ENCODE data around the gene KLK7. TPM values are rescaled to one million over a fixed set of nuclear protein-coding genes. Genes with fewer than 3 reads are reported as not detected.
"Not testable (repeated sequence)": the region's sequence is repeated elsewhere in the genome, so short reads cannot be mapped to it uniquely, and the experiment has no call there.

The KLK7 gene
- total and polyA plus RNA-seq, 10 of the 15 experiments (the other 5 are each of a cell fraction or from before 2014, with no cell fraction given): not detected

GRCh38 chr19:50992666-50993035 is 8.9 kb upstream of the KLK7 start:
- ChIA-PET CTCF (no interaction called here), RAD21 (ENCODE audit: unreplicated experiment) (no interaction called here), POLR2A (no interaction called here), SMC1A (ENCODE audit: uncharacterized antibody, unreplicated experiment) (interaction anchor here (0.5 kb wide), 1 partner anchor 52 kb away, joined by 3 read pairs; no protein-coding TSS in a partner anchor)
- no peak overlapping the region for H3K4me3 ChIP-seq
- BruUV-seq (replicated peaks): no TSS peak
- in situ Hi-C loops (cut with MboI) (no loop called here), intact Hi-C loops (cut with micrococcal nuclease; ENCODE audit: unreplicated experiment) (no loop called here)
- no peaks in the 10 kb centered on the region for H3K4me1 ChIP-seq (ENCODE audit: control insufficient read depth, insufficient read depth, low read length)
- FAIRE-seq (no peak), DNase-seq (ENCODE audit: low read depth, low spot score) (no peak), ATAC-seq (no peak)
- no peaks in the 10 kb centered on the region for H4K20me1 ChIP-seq (ENCODE audit: control insufficient read depth, insufficient read depth)
- no peak overlapping the region for H3K4me2 ChIP-seq (ENCODE audit: control insufficient read depth, insufficient read depth)
- H3K9me3 ChIP-seq (replicated peaks; ENCODE audit: control insufficient read depth, insufficient read depth, low read length): peaks cover 2% of the 10 kb centered on the region; the same call in 1 of the 3 replicates
- H3K9ac ChIP-seq (ENCODE audit: control insufficient read depth, insufficient read depth, low read length): no peak overlapping the region
- 0% methylated on average over 2 of the region's 2 CpGs for WGBS (ENCODE audit: insufficient coverage, insufficient replicate concordance, low lambda C conversion rate, missing lambda C conversion rate)
- H3K36me3 ChIP-seq (ENCODE audit: control insufficient read depth in 2 of 2, insufficient read depth in 2 of 2, low read length in 1 of 2): no peaks in the 10 kb centered on the region
- H3K27me3 ChIP-seq (replicated peaks in 1 of 2; ENCODE audit: control insufficient read depth in 2 of 2, insufficient read depth in 2 of 2, low read length in 1 of 2): no peaks in the 10 kb centered on the region; a peak in 1 of 4 replicates
- no peak overlapping the region for H2AFZ ChIP-seq (ENCODE audit: control insufficient read depth, low read depth, low read length)
- no peak for TF ChIP-seq HDAC2 (IDR thresholded peaks at IDR 0.05)
- no peak for TF ChIP-seq ZNF592 (IDR thresholded peaks at IDR 0.05)
- TF ChIP-seq IRF5 (IDR thresholded peaks at IDR 0.05; ENCODE audit: borderline replicate concordance): no peak
- no peak for TF ChIP-seq ZBED1 (IDR thresholded peaks at IDR 0.05; ENCODE audit: borderline replicate concordance)
- TF ChIP-seq BMI1 (IDR thresholded peaks at IDR 0.05; ENCODE audit: borderline replicate concordance): no peak
- TF ChIP-seq, protein P1, sequence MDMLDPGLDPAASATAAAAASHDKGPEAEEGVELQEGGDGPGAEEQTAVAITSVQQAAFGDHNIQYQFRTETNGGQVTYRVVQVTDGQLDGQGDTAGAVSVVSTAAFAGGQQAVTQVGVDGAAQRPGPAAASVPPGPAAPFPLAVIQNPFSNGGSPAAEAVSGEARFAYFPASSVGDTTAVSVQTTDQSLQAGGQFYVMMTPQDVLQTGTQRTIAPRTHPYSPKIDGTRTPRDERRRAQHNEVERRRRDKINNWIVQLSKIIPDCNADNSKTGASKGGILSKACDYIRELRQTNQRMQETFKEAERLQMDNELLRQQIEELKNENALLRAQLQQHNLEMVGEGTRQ (IDR thresholded peaks at IDR 0.05; ENCODE audit: borderline replicate concordance, low read depth, low read length): no peak
- TF ChIP-seq ESRRA (IDR thresholded peaks at IDR 0.05; ENCODE audit: low read length): no peak
- no peaks in the 10 kb centered on the region for H3K79me2 ChIP-seq (ENCODE audit: control insufficient read depth, insufficient read depth, low read length)
- H3K27ac ChIP-seq (ENCODE audit: control insufficient read depth, insufficient read depth): no peak overlapping the region

- H3K4me1 ChIP-seq (ENCODE audit: control insufficient read depth, insufficient read depth, low read length); H3K79me2 ChIP-seq (ENCODE audit: control insufficient read depth, insufficient read depth, low read length); H3K4me2 ChIP-seq (ENCODE audit: control insufficient read depth, insufficient read depth); SMC1A ChIA-PET (ENCODE audit: uncharacterized antibody, unreplicated experiment); H3K36me3 ChIP-seq (ENCODE audit: control insufficient read depth in 2 of 2, insufficient read depth in 2 of 2, low read length in 1 of 2); in situ Hi-C loops (cut with MboI); H3K27ac ChIP-seq (ENCODE audit: control insufficient read depth, insufficient read depth); H3K27me3 ChIP-seq (replicated peaks in 1 of 2; ENCODE audit: control insufficient read depth in 2 of 2, insufficient read depth in 2 of 2, low read length in 1 of 2); FAIRE-seq; BruUV-seq (replicated peaks); CTCF ChIA-PET; POLR2A ChIA-PET; H3K4me3 ChIP-seq; RAD21 ChIA-PET (ENCODE audit: unreplicated experiment); H3K9ac ChIP-seq (ENCODE audit: control insufficient read depth, insufficient read depth, low read length); H4K20me1 ChIP-seq (ENCODE audit: control insufficient read depth, insufficient read depth); intact Hi-C loops (cut with micrococcal nuclease; ENCODE audit: unreplicated experiment); DNase-seq (ENCODE audit: low read depth, low spot score); ATAC-seq; H3K9me3 ChIP-seq (replicated peaks; ENCODE audit: control insufficient read depth, insufficient read depth, low read length); H2AFZ ChIP-seq (ENCODE audit: control insufficient read depth, low read depth, low read length): not testable (repeated sequence)
- 60% methylated on average over 14 of the region's 14 CpGs for WGBS (ENCODE audit: insufficient coverage, insufficient replicate concordance, low lambda C conversion rate, missing lambda C conversion rate)
Measured at GRCh38 chr19:50984416-50984815, 699 bp upstream of the KLK7 start.
